Endothelial cell of umbilical vein (primary cell): ENCODE results near the gene KLHL26. TPM values are rescaled to one million over a fixed set of nuclear protein-coding genes. Genes with fewer than 3 reads are reported as not detected.

ENCODE experiments used
- BruUV-seq: library from RNA; stranded (reverse); fragments of 400-500 nt; replicated peaks from 2 replicates; lab custom pipeline; 2021; lab: Mats Ljungman, UMichigan
- CTCF ChIA-PET: fragments of 300-600, 350-600 bp; sonication (Branson Sonifier 250); formaldehyde crosslinking; loops from one replicate; lab custom pipeline; 2021; ENCODE audit warnings: antibody characterized with exemption, inconsistent platforms; lab: Charles Lee
- POLR2A ChIA-PET: fragments of 300-600, 350-600 bp; sonication (Branson Sonifier 250); formaldehyde crosslinking; loops from one replicate; lab custom pipeline; 2021; ENCODE audit warnings: antibody characterized with exemption, inconsistent platforms; lab: Charles Lee
- DNase-seq: peaks from one replicate; pipeline ENCODE4 v3.0.0-alpha.2; 2011; ENCODE audit warnings: low read depth, low spot score
- FAIRE-seq: peaks from 2 replicates; lab custom pipeline; 2011; peaks lifted over from hg19 to GRCh38; lab: Jason Lieb, UNC
- H2AFZ ChIP-seq: 2 replicates; pipeline ENCODE4 v1.6.0; 2012; ENCODE audit warnings: low read depth, low read length, control low read depth, inconsistent platforms
- H3K27ac ChIP-seq: 2 replicates; pipeline ENCODE4 v1.5.1; 2011; ENCODE audit warnings: low read depth, mild to moderate bottlenecking, control low read depth, low read length, moderate library complexity; ENCODE audit not compliant: insufficient read depth
- H3K27me3 ChIP-seq, 2 experiments: 2 replicates each; pipeline versions ENCODE4 v1.6.0 to v1.6.1; 2011; ENCODE audit warnings: low read length in 2 of 2, mixed read lengths in 1 of 2; ENCODE audit not compliant: control insufficient read depth in 2 of 2, insufficient read depth in 2 of 2
- H3K36me3 ChIP-seq, 2 experiments: 2 replicates in 1 of 2; 3 replicates in 1 of 2; pipeline ENCODE4 v1.5.1; 2011; ENCODE audit warnings: low read length in 2 of 2, mild to moderate bottlenecking in 1 of 2, moderate library complexity in 1 of 2; ENCODE audit not compliant: control insufficient read depth in 2 of 2, insufficient read depth in 2 of 2; ENCODE audit errors: extremely low read depth in 1 of 2
- H3K4me1 ChIP-seq: 3 replicates; pipeline ENCODE4 v1.5.1; 2011; ENCODE audit warnings: mild to moderate bottlenecking, low read length; ENCODE audit not compliant: control insufficient read depth, insufficient read depth; ENCODE audit errors: extremely low read depth
- H3K4me2 ChIP-seq: 2 replicates; pipeline ENCODE4 v1.6.1; 2011; ENCODE audit warnings: low read length, control low read depth, mixed read lengths; ENCODE audit not compliant: insufficient read depth
- H3K4me3 ChIP-seq, 3 experiments: fragments of 200-600 bp in 1 of 3; sonication (generic), shearing (Covaris generic) in 1 of 3; replicated peaks in 1 of 3; 2 replicates each; pipeline ENCODE4 v1.5.1; 2011 to 2016; ENCODE audit warnings: control low read depth in 3 of 3, low read length in 3 of 3, mild to moderate bottlenecking in 2 of 3, inconsistent platforms in 1 of 3, low read depth in 1 of 3, moderate library complexity in 1 of 3; ENCODE audit not compliant: insufficient read depth in 1 of 3
- H3K79me2 ChIP-seq: 2 replicates; pipeline ENCODE4 v1.6.0; 2012; ENCODE audit warnings: low read length, inconsistent platforms; ENCODE audit not compliant: control insufficient read depth, insufficient read depth
- H3K9ac ChIP-seq: replicated peaks from 2 replicates; pipeline ENCODE3; 2011; ENCODE audit warnings: low read length, control low read depth; ENCODE audit not compliant: insufficient read depth; ENCODE audit errors: extremely low read depth
- H3K9me1 ChIP-seq: replicated peaks from 3 replicates; pipeline ENCODE4 v1.6.0; 2011; ENCODE audit warnings: mild to moderate bottlenecking, low read length; ENCODE audit not compliant: control insufficient read depth, insufficient read depth; ENCODE audit errors: extremely low read depth
- H3K9me3 ChIP-seq: replicated peaks from 2 replicates; pipeline ENCODE4 v1.5.1; 2012; ENCODE audit warnings: low read length, inconsistent platforms; ENCODE audit not compliant: control insufficient read depth, insufficient read depth
- H4K20me1 ChIP-seq: replicated peaks from 2 replicates; pipeline ENCODE3; 2011; ENCODE audit warnings: mild to moderate bottlenecking, low read length; ENCODE audit not compliant: control insufficient read depth, insufficient read depth; ENCODE audit errors: extremely low read depth
- CTCF ChIP-seq, 2 donors: IDR thresholded peaks; 1 replicate in 1 of 2; 2 replicates in 1 of 2; pipeline ENCODE4 v1.5.1; 2011; ENCODE audit warnings: low read length in 2 of 2, mild to moderate bottlenecking in 2 of 2, moderate library complexity in 2 of 2, control low read depth in 1 of 2, inconsistent platforms in 1 of 2, low read depth in 1 of 2; ENCODE audit not compliant: insufficient read depth in 1 of 2; ENCODE audit errors: extremely low read depth in 1 of 2
- EZH2 ChIP-seq: IDR thresholded peaks from 2 replicates; pipeline ENCODE4 v1.6.1; 2012; ENCODE audit warnings: borderline replicate concordance, low read depth, mild to moderate bottlenecking, moderate library complexity, low read length, inconsistent platforms; ENCODE audit not compliant: severe bottlenecking
- FOS ChIP-seq: IDR thresholded peaks from 2 replicates; pipeline ENCODE4 v1.6.1; 2011; ENCODE audit warnings: mild to moderate bottlenecking, low read length, moderate library complexity, borderline replicate concordance; ENCODE audit not compliant: insufficient read depth
- GATA2 ChIP-seq: IDR thresholded peaks from 2 replicates; pipeline ENCODE4 v1.7.0; 2011; ENCODE audit warnings: low read depth, mild to moderate bottlenecking, moderate library complexity, mixed read lengths, low read length; ENCODE audit not compliant: insufficient read length, insufficient read depth
- JUN ChIP-seq: IDR thresholded peaks from 2 replicates; pipeline ENCODE4 v1.6.1; 2011; ENCODE audit warnings: borderline replicate concordance, low read depth; ENCODE audit not compliant: insufficient read length, insufficient read depth
- MAX ChIP-seq: IDR thresholded peaks from 2 replicates; pipeline ENCODE4 v1.6.1; 2011; ENCODE audit not compliant: insufficient read depth, insufficient read length
- MYC ChIP-seq: IDR thresholded peaks from one replicate; pipeline ENCODE4 v1.6.1; 2011; ENCODE audit warnings: mild to moderate bottlenecking, low read depth, low read length
- POLR2A ChIP-seq: IDR thresholded peaks from 2 replicates; pipeline ENCODE4 v1.6.1; 2012; ENCODE audit warnings: low read depth, mild to moderate bottlenecking, control low read depth, low read length
- POLR2AphosphoS5 ChIP-seq: IDR thresholded peaks from 2 replicates; pipeline ENCODE4 v1.6.1; 2012; ENCODE audit warnings: low read depth, mild to moderate bottlenecking, control low read depth, low read length, moderate library complexity; ENCODE audit not compliant: insufficient read depth
- dilution Hi-C: fragments of 300-500 bp; cut with MboI; formaldehyde crosslinking; loops from one replicate; pipeline ENCODE4 v1.15.0; 2019; ENCODE audit warnings: low sequenced_read_pairs; ENCODE audit not compliant: extremely low pct_ligation_motif_present
- intact Hi-C: fragments of 100-400 bp; cut with micrococcal nuclease; formaldehyde crosslinking; loops from one replicate; pipeline ENCODE4 v1.10.0; 2022
- polyA plus RNA-seq, 4 experiments: library from polyadenylated mRNA; depleted of rRNA in 3 of 4; stranded (reverse) in 3 of 4; unstranded in 1 of 4; fragments of >200 nt; gene quantifications; 2 replicates each; pipeline versions ENCODE4 v1.2.1 to v1.2.3, GENCODE V29; 2011 to 2012; ENCODE audit warnings: missing spikeins in 1 of 4
- total RNA-seq: library from RNA; stranded (reverse); gene quantifications from 2 replicates; pipeline ENCODE4 v1.2.3, GENCODE V29; 2021

Gene KLHL26
- total and polyA plus RNA-seq, 2 donors (not counting 3 experiments of a cell fraction or from before 2014, with no cell fraction given), result 2.4 to 6.2 TPM

GRCh38 chr19:18587962-18588610, 48.7 kb upstream of the KLHL26 start:
- Histone ChIP-seq H3K4me2 (peak overlapping the region; percentile 68), H3K9me3 (no peaks in the 10 kb centered on the region), H3K79me2 (no peaks in the 10 kb centered on the region), H3K36me3 (peaks cover 0 to 2% of the 10 kb centered on the region in 2 experiments), H3K27ac (peak overlapping the region; percentile 6), H3K27me3 (no peaks in the 10 kb centered on the region), H3K9ac (no peak overlapping the region), H3K9me1 (no peaks in the 10 kb centered on the region), H2AFZ (peak overlapping the region; percentile 92), H3K4me1 (peaks cover 15% of the 10 kb centered on the region), H3K4me3 (peak overlapping the region in 2 of 3 experiments; percentile 65 to 78), H4K20me1 (no peaks in the 10 kb centered on the region)
- FAIRE-seq (peak; percentile 82), DNase-seq (no peak)
- CTCF ChIA-PET, result interaction anchor here (0.8 to 3.4 kb wide), 15 partner anchors 9 to 352 kb away, joined by 3 to 24 read pairs (median 10); partner anchors contain the start of genes COPE, DDX49 and UBA52
- no TSS peak for BruUV-seq
- POLR2A ChIA-PET, result no interaction called here
- dilution Hi-C loops, result no loop called here
- intact Hi-C loops, result loop anchor here (1.0 kb wide), 2 partner anchors 17 to 62 kb away; partner anchors contain the start of gene UBA52
- TF ChIP-seq FOS (no peak), JUN (no peak)

- peaks cover 15% of the 10 kb centered on the region for H3K4me1 ChIP-seq
- no peaks in the 10 kb centered on the region for H3K27me3 ChIP-seq
- H3K27ac ChIP-seq, result peak within 1 kb of the TSS; percentile 16
- no peaks in the 10 kb centered on the region for H3K79me2 ChIP-seq
- no peak for TF ChIP-seq GATA2
- TF ChIP-seq EZH2, result no peak
- no peak for TF ChIP-seq MAX
- peak; percentile 90 for TF ChIP-seq POLR2AphosphoS5
- TF ChIP-seq MYC, result no peak
- TF ChIP-seq FOS, result no peak
- TF ChIP-seq CTCF (IDR thresholded peaks at IDR 0.05; ENCODE audit: extremely low read depth in 1 of 2, insufficient read depth in 1 of 2, low read depth in 1 of 2, low read length in 2 of 2), result peak; percentile 95 to 96
- TF ChIP-seq POLR2A, result peak; percentile 87
- TF ChIP-seq JUN, result no peak
- BruUV-seq, result no TSS peak
- H3K9me3 ChIP-seq, result no peaks in the 10 kb centered on the region
- peaks cover 0 to 2% of the 10 kb centered on the region in 2 experiments for H3K36me3 ChIP-seq
- peak within 1 kb of the TSS; percentile 32 to 78 (median 65) for H3K4me3 ChIP-seq
- CTCF ChIA-PET, result interaction anchor here (0.6 to 3.4 kb wide), 36 partner anchors 9 to 331 kb away, joined by 3 to 24 read pairs (median 4); partner anchors contain the start of genes COPE, DDX49, ELL and KXD1
- DNase-seq, result peak; percentile 85
- H3K9me1 ChIP-seq, result no peaks in the 10 kb centered on the region
- peak; percentile 87 for FAIRE-seq
- peak within 1 kb of the TSS; percentile 56 for H3K9ac ChIP-seq
- H3K4me2 ChIP-seq, result peak within 1 kb of the TSS; percentile 68
- dilution Hi-C loops, result no loop called here
- H4K20me1 ChIP-seq, result no peaks in the 10 kb centered on the region
- H2AFZ ChIP-seq, result peak within 1 kb of the TSS; percentile 92
- POLR2A ChIA-PET, result interaction anchor here (0.7 to 1.4 kb wide), 4 partner anchors 17 to 69 kb away, joined by 3 to 5 read pairs (median 3); partner anchors contain the start of gene UBA52
- intact Hi-C loops, result loop anchor here (1.0 kb wide), 3 partner anchors 17 to 66 kb away; partner anchors contain the start of genes ELL and UBA52
Observed at GRCh38 chr19:18588611-18589379, 48.0 kb upstream of the KLHL26 start, which contains the start of gene REX1BD. Gene REX1BD, plus strand, starts transcription at chr19:18588798. Its CDS starts 4 bp downstream, at chr19:18588802.
